ENCODE results near the gene GRM1. TPM values are rescaled to one million over a fixed set of nuclear protein-coding genes. Genes with fewer than 3 reads are reported as not detected.

The GRM1 gene
- total and polyA plus RNA-seq, 2 of the 4 experiments (the other 2 are of a cell fraction) = not detected

GRCh38 chr6:146050168-146050567 is 21.3 kb downstream of the GRM1 start:
- H3K36me3 ChIP-seq (ENCODE audit: control insufficient read depth, insufficient read depth, low read length) = no peaks in the 10 kb centered on the region
- intact Hi-C loops (cut with micrococcal nuclease) = no loop called here
- no peak overlapping the region for H2BK15ac ChIP-seq (ENCODE audit: low read depth, low read length)
- H3K9me1 ChIP-seq (ENCODE audit: insufficient read depth, low read length) = no peaks in the 10 kb centered on the region
- H4K20me1 ChIP-seq (ENCODE audit: insufficient read depth, low read length) = no peaks in the 10 kb centered on the region
- no peak overlapping the region for H2BK120ac ChIP-seq (ENCODE audit: low read depth, low read length)
- no CpG with 5 or more reads among the region's 1 CpG for WGBS, 2 experiments (ENCODE audit: extremely low coverage in 2 of 2, insufficient read length in 1 of 2)
- DNase-seq = no peak
- no peak overlapping the region for H2AFZ ChIP-seq (replicated peaks; ENCODE audit: low read length, poor library complexity)
- CTCF ChIA-PET = no interaction called here
- dilution Hi-C loops (cut with HindIII; ENCODE audit: low sequenced_read_pairs, unreplicated experiment) = no loop called here
- no peaks in the 10 kb centered on the region for H3K4me1 ChIP-seq (ENCODE audit: control insufficient read depth, insufficient read depth, low read length)
- H3K4me2 ChIP-seq (ENCODE audit: low read depth, low read length) = no peak overlapping the region
- H2BK20ac ChIP-seq (ENCODE audit: low read depth, low read length) = no peak overlapping the region
- H2BK5ac ChIP-seq (ENCODE audit: low read depth, low read length, poor library complexity, severe bottlenecking) = no peak overlapping the region
- in situ Hi-C loops (cut with MboI; ENCODE audit: low sequenced_read_pairs) = no loop called here
- no peak overlapping the region for H3K9ac ChIP-seq (ENCODE audit: low read depth, low read length)
- no peak overlapping the region for H3K23ac ChIP-seq (ENCODE audit: low read depth, low read length)
- no peaks in the 10 kb centered on the region for H3K27me3 ChIP-seq (ENCODE audit: control insufficient read depth, insufficient read depth, low read length)
- no peaks in the 10 kb centered on the region for H3K79me1 ChIP-seq (ENCODE audit: low read depth in 1 of 2, low read length in 2 of 2)
- H4K91ac ChIP-seq (ENCODE audit: insufficient read depth, low read depth, low read length) = no peak overlapping the region
- no peaks in the 10 kb centered on the region for H3K9me3 ChIP-seq (ENCODE audit: control insufficient read depth, insufficient read depth, low read length)
- TF ChIP-seq FOS (IDR thresholded peaks at IDR 0.05; ENCODE audit: low read depth, low read length) (no peak), MAFK (IDR thresholded peaks at IDR 0.05; ENCODE audit: low read depth, low read length) (no peak), SMC3 (IDR thresholded peaks at IDR 0.05; ENCODE audit: low read depth, low read length) (no peak), NFE2L2 (IDR thresholded peaks at IDR 0.05; ENCODE audit: low read depth, low read length) (no peak), CHD1 (IDR thresholded peaks at IDR 0.05; ENCODE audit: low read depth, low read length) (no peak), CEBPB (IDR thresholded peaks at IDR 0.05; ENCODE audit: low read depth, low read length) (no peak), RFX5 (IDR thresholded peaks at IDR 0.05; ENCODE audit: low read depth, low read length) (no peak), RCOR1 (IDR thresholded peaks at IDR 0.05; ENCODE audit: insufficient replicate concordance, low read length) (no peak), ELK1 (IDR thresholded peaks at IDR 0.05; ENCODE audit: borderline replicate concordance, low read depth, low read length) (no peak)
- no peak overlapping the region for H3K4me3 ChIP-seq (ENCODE audit: insufficient read depth, low read depth, low read length)
- H3K14ac ChIP-seq (replicated peaks; ENCODE audit: low read depth, low read length) = no peak overlapping the region
- BruUV-seq (replicated peaks) = no TSS peak
- H4K5ac ChIP-seq (ENCODE audit: low read depth, low read length) = no peak overlapping the region
- H2AK5ac ChIP-seq (ENCODE audit: low read depth, low read length) = no peak overlapping the region
- H2AK9ac ChIP-seq (replicated peaks; ENCODE audit: low read depth, low read length, poor library complexity) = no peak overlapping the region
- POLR2A ChIA-PET (ENCODE audit: unreplicated experiment) = no interaction called here
- no peak overlapping the region for H4K8ac ChIP-seq (ENCODE audit: low read depth in 2 of 2, low read length in 2 of 2)
- H3K56ac ChIP-seq (ENCODE audit: extremely low read depth, insufficient read depth, low read length) = no peak overlapping the region
- no peak overlapping the region for H3K27ac ChIP-seq (ENCODE audit: insufficient read depth, low read length)
- ATAC-seq (ENCODE audit: low read depth) = no peak
- H3K4ac ChIP-seq (ENCODE audit: low read depth, low read length) = no peak overlapping the region
- no peak overlapping the region for H3K18ac ChIP-seq (ENCODE audit: low read depth, low read length)

Data from IMR-90 (cell line).